ENCODE results near the gene LRIG1.

The LRIG1 gene

GRCh38 chr3:66418475-66418931 lies 82.3 kb downstream of the LRIG1 start:
- TF ChIP-seq FOXP2 (optimal IDR thresholded peaks at IDR 0.05; ENCODE audit: borderline replicate concordance, extremely low read depth, extremely low read length, insufficient read depth) (no peak), REST (IDR thresholded peaks at IDR 0.05; ENCODE audit: insufficient read depth in 1 of 2, low read depth in 2 of 2, low read length in 2 of 2) (no peak), POLR2AphosphoS5 (IDR thresholded peaks at IDR 0.05; ENCODE audit: low read depth, low read length) (no peak)

- TF ChIP-seq REST (IDR thresholded peaks at IDR 0.05; ENCODE audit: insufficient read depth in 1 of 2, low read depth in 2 of 2, low read length in 2 of 2) (no peak), TAF1 (IDR thresholded peaks at IDR 0.05; ENCODE audit: borderline replicate concordance, insufficient read depth, low read length) (no peak), SIN3A (IDR thresholded peaks at IDR 0.05; ENCODE audit: borderline replicate concordance, insufficient read depth, low read length) (no peak), FOXP2 (optimal IDR thresholded peaks at IDR 0.05; ENCODE audit: borderline replicate concordance, extremely low read depth, extremely low read length, insufficient read depth) (no peak), POLR2AphosphoS5 (IDR thresholded peaks at IDR 0.05; ENCODE audit: low read depth, low read length) (no peak)
These were observed 84.1 kb downstream of the LRIG1 start for GRCh38 chr3:66416556-66417304.

- TF ChIP-seq SIN3A (IDR thresholded peaks at IDR 0.05; ENCODE audit: borderline replicate concordance, insufficient read depth, low read length), result no peak
- TF ChIP-seq POLR2AphosphoS5 (IDR thresholded peaks at IDR 0.05; ENCODE audit: low read depth, low read length), result no peak
- no peak for TF ChIP-seq TAF1 (IDR thresholded peaks at IDR 0.05; ENCODE audit: borderline replicate concordance, insufficient read depth, low read length)
- no peak for TF ChIP-seq FOXP2 (optimal IDR thresholded peaks at IDR 0.05; ENCODE audit: borderline replicate concordance, extremely low read depth, extremely low read length, insufficient read depth)
- TF ChIP-seq REST (IDR thresholded peaks at IDR 0.05; ENCODE audit: insufficient read depth in 1 of 2, low read depth in 2 of 2, low read length in 2 of 2), result no peak
These were observed 84.9 kb downstream of the LRIG1 start for GRCh38 chr3:66415867-66416428.

- TF ChIP-seq SIN3A (IDR thresholded peaks at IDR 0.05; ENCODE audit: borderline replicate concordance, insufficient read depth, low read length) (no peak), REST (IDR thresholded peaks at IDR 0.05; ENCODE audit: insufficient read depth in 1 of 2, low read depth in 2 of 2, low read length in 2 of 2) (no peak), TAF1 (IDR thresholded peaks at IDR 0.05; ENCODE audit: borderline replicate concordance, insufficient read depth, low read length) (no peak), POLR2AphosphoS5 (IDR thresholded peaks at IDR 0.05; ENCODE audit: low read depth, low read length) (no peak), FOXP2 (optimal IDR thresholded peaks at IDR 0.05; ENCODE audit: borderline replicate concordance, extremely low read depth, extremely low read length, insufficient read depth) (no peak)
These were observed 86.0 kb downstream of the LRIG1 start for GRCh38 chr3:66414846-66415245.

Data from PFSK-1 (cell line).